ENCODE results near the gene FANCI. TPM values are rescaled to one million over a fixed set of nuclear protein-coding genes. Genes with fewer than 3 reads are reported as not detected.

Gene FANCI
- total RNA-seq, 1 experiment from 2014 or later: 49.5 TPM

- DNase-seq (no peak), ATAC-seq (no peak)
- no peaks in the 10 kb centered on the region for H3K9me3 ChIP-seq (ENCODE audit: low read length)
- ChIA-PET CTCF (no interaction called here), POLR2A (ENCODE audit: unreplicated experiment) (interaction anchor here (0.6 kb wide), 1 partner anchor 191 kb away, joined by 3 read pairs; no protein-coding TSS in a partner anchor)
- H2AFZ ChIP-seq (ENCODE audit: low read length): no peak overlapping the region
- H3K9ac ChIP-seq (ENCODE audit: low read length): no peak overlapping the region
- intact Hi-C loops (cut with micrococcal nuclease): no loop called here
- no peaks in the 10 kb centered on the region for H3F3A ChIP-seq (ENCODE audit: low read length, unreplicated experiment)
- no peaks in the 10 kb centered on the region for H3K9me2 ChIP-seq (replicated peaks; ENCODE audit: low read length)
- H3K27me3 ChIP-seq (ENCODE audit: low read length): peaks cover 47% of the 10 kb centered on the region
- BruUV-seq (replicated peaks): no TSS peak
- 0 out of 2 replicates have a peak, but pooled peaks cover 3% of the 10 kb centered on the region for H3K4me1 ChIP-seq (ENCODE audit: insufficient read depth, low read length)
- no peaks in the 10 kb centered on the region for H3K79me2 ChIP-seq (ENCODE audit: low read length)
- TF ChIP-seq EZH2 (IDR thresholded peaks at IDR 0.05; ENCODE audit: low read length, unreplicated experiment) (no peak), CTCF (conservative IDR thresholded peaks at IDR 0.05; ENCODE audit: low read depth, low read length) (no peak), EZH2phosphoT487 (IDR thresholded peaks at IDR 0.05; ENCODE audit: borderline replicate concordance, low read length) (no peak)
- no peak overlapping the region for H3K4me2 ChIP-seq (ENCODE audit: low read length)
- no peak overlapping the region for H3K27ac ChIP-seq (ENCODE audit: low read length)
- H4K20me1 ChIP-seq (ENCODE audit: low read length): no peaks in the 10 kb centered on the region
- H3K4me3 ChIP-seq (ENCODE audit: low read length): no peak overlapping the region
- no peaks in the 10 kb centered on the region for H3K36me3 ChIP-seq (ENCODE audit: low read depth, low read length)
Measured at GRCh38 chr15:89362203-89363101, 118.7 kb downstream of the FANCI start.

- no peaks in the 10 kb centered on the region for H3K9me3 ChIP-seq (ENCODE audit: low read length)
- no peak overlapping the region for H3K9ac ChIP-seq (ENCODE audit: low read length)
- ATAC-seq (no peak), DNase-seq (no peak)
- no peak overlapping the region for H3K27ac ChIP-seq (ENCODE audit: low read length)
- H3K27me3 ChIP-seq (ENCODE audit: low read length): peaks cover 43% of the 10 kb centered on the region
- no peaks in the 10 kb centered on the region for H3K9me2 ChIP-seq (replicated peaks; ENCODE audit: low read length)
- POLR2A ChIA-PET (ENCODE audit: unreplicated experiment): no interaction called here
- no peak for TF ChIP-seq EZH2phosphoT487 (IDR thresholded peaks at IDR 0.05; ENCODE audit: borderline replicate concordance, low read length)
- TF ChIP-seq CTCF (conservative IDR thresholded peaks at IDR 0.05; ENCODE audit: low read depth, low read length): no peak
- no peak for TF ChIP-seq EZH2 (IDR thresholded peaks at IDR 0.05; ENCODE audit: low read length, unreplicated experiment)
- no peaks in the 10 kb centered on the region for H3K79me2 ChIP-seq (ENCODE audit: low read length)
- no peak overlapping the region for H3K4me3 ChIP-seq (ENCODE audit: low read length)
- BruUV-seq (replicated peaks): no TSS peak
- H4K20me1 ChIP-seq (ENCODE audit: low read length): no peaks in the 10 kb centered on the region
- no peaks in the 10 kb centered on the region for H3F3A ChIP-seq (ENCODE audit: low read length, unreplicated experiment)
- intact Hi-C loops (cut with micrococcal nuclease): no loop called here
- H2AFZ ChIP-seq (ENCODE audit: low read length): no peak overlapping the region
- no peak overlapping the region for H3K4me2 ChIP-seq (ENCODE audit: low read length)
- H3K36me3 ChIP-seq (ENCODE audit: low read depth, low read length): no peaks in the 10 kb centered on the region
- H3K4me1 ChIP-seq (ENCODE audit: insufficient read depth, low read length): 0 out of 2 replicates have a peak, but pooled peaks cover 3% of the 10 kb centered on the region
- CTCF ChIA-PET: no interaction called here
Measured at GRCh38 chr15:89363133-89363532, 119.4 kb downstream of the FANCI start.

GRCh38 chr15:89363770-89364169 lies 120.0 kb downstream of the FANCI start:
- no TSS peak for BruUV-seq (replicated peaks)
- ChIA-PET CTCF (no interaction called here), POLR2A (ENCODE audit: unreplicated experiment) (no interaction called here)
- Histone ChIP-seq H3K9me3 (ENCODE audit: low read length) (no peaks in the 10 kb centered on the region), H3K4me1 (ENCODE audit: insufficient read depth, low read length) (0 out of 2 replicates have a peak, but pooled peaks cover 3% of the 10 kb centered on the region), H3K27me3 (ENCODE audit: low read length) (peaks cover 46% of the 10 kb centered on the region), H2AFZ (ENCODE audit: low read length) (no peak overlapping the region), H3F3A (ENCODE audit: low read length, unreplicated experiment) (no peaks in the 10 kb centered on the region), H3K36me3 (ENCODE audit: low read depth, low read length) (no peaks in the 10 kb centered on the region), H3K79me2 (ENCODE audit: low read length) (no peaks in the 10 kb centered on the region), H3K27ac (ENCODE audit: low read length) (no peak overlapping the region), H3K9ac (ENCODE audit: low read length) (no peak overlapping the region), H3K4me2 (ENCODE audit: low read length) (no peak overlapping the region), H3K4me3 (ENCODE audit: low read length) (no peak overlapping the region), H4K20me1 (ENCODE audit: low read length) (no peaks in the 10 kb centered on the region), H3K9me2 (replicated peaks; ENCODE audit: low read length) (no peaks in the 10 kb centered on the region)
- ATAC-seq (no peak), DNase-seq (no peak)
- no peak for TF ChIP-seq CTCF (conservative IDR thresholded peaks at IDR 0.05; ENCODE audit: low read depth, low read length)
- no peak for TF ChIP-seq EZH2phosphoT487 (IDR thresholded peaks at IDR 0.05; ENCODE audit: borderline replicate concordance, low read length)
- TF ChIP-seq EZH2 (IDR thresholded peaks at IDR 0.05; ENCODE audit: low read length, unreplicated experiment): no peak
- intact Hi-C loops (cut with micrococcal nuclease): no loop called here

Measured in PC-3 (cell line).